ENCODE data around the gene XPO6.

Gene XPO6

GRCh38 chr16:28126684-28127620 is 84.8 kb downstream of the XPO6 start:
- no peaks in the 10 kb centered on the region for H3K27me3 ChIP-seq (replicated peaks)
- H3K36me3 ChIP-seq (replicated peaks): peaks cover 77% of the 10 kb centered on the region
- DNase-seq: no peak
- H3K4me3 ChIP-seq (ENCODE audit: low read depth, low read length): no peak overlapping the region
- no peak for TF ChIP-seq CTCF (IDR thresholded peaks at IDR 0.05; ENCODE audit: low read depth, low read length, missing control alignments)
- no peak overlapping the region for H3K27ac ChIP-seq
- in situ Hi-C loops (cut with HindIII; ENCODE audit: low pct_ligation_motif_present, low sequenced_read_pairs): no loop called here

- TF ChIP-seq CTCF (IDR thresholded peaks at IDR 0.05; ENCODE audit: low read depth, low read length, missing control alignments): no peak
- Histone ChIP-seq H3K27ac (no peak overlapping the region), H3K4me3 (ENCODE audit: low read depth, low read length) (no peak overlapping the region), H3K36me3 (replicated peaks) (peaks cover 77% of the 10 kb centered on the region), H3K27me3 (replicated peaks) (no peaks in the 10 kb centered on the region)
- DNase-seq: no peak
- in situ Hi-C loops (cut with HindIII; ENCODE audit: low pct_ligation_motif_present, low sequenced_read_pairs): no loop called here
Measured at GRCh38 chr16:28125592-28125991, 86.2 kb downstream of the XPO6 start.

- no peak for DNase-seq
- in situ Hi-C loops (cut with HindIII; ENCODE audit: low pct_ligation_motif_present, low sequenced_read_pairs): no loop called here
- Histone ChIP-seq H3K27me3 (replicated peaks) (no peaks in the 10 kb centered on the region), H3K4me3 (ENCODE audit: low read depth, low read length) (no peak overlapping the region), H3K36me3 (replicated peaks) (peaks cover 70% of the 10 kb centered on the region), H3K27ac (no peak overlapping the region)
- no peak for TF ChIP-seq CTCF (IDR thresholded peaks at IDR 0.05; ENCODE audit: low read depth, low read length, missing control alignments)
Measured at GRCh38 chr16:28121527-28121926, 90.2 kb downstream of the XPO6 start.

GRCh38 chr16:28120754-28121153 is 91.0 kb downstream of the XPO6 start:
- Histone ChIP-seq H3K27ac (no peak overlapping the region), H3K27me3 (replicated peaks) (no peaks in the 10 kb centered on the region), H3K4me3 (ENCODE audit: low read depth, low read length) (no peak overlapping the region), H3K36me3 (replicated peaks) (peaks cover 72% of the 10 kb centered on the region)
- TF ChIP-seq CTCF (IDR thresholded peaks at IDR 0.05; ENCODE audit: low read depth, low read length, missing control alignments): no peak
- no peak for DNase-seq
- in situ Hi-C loops (cut with HindIII; ENCODE audit: low pct_ligation_motif_present, low sequenced_read_pairs): no loop called here

GRCh38 chr16:28118637-28119036 is 93.1 kb downstream of the XPO6 start:
- TF ChIP-seq CTCF (IDR thresholded peaks at IDR 0.05; ENCODE audit: low read depth, low read length, missing control alignments): no peak
- H3K4me3 ChIP-seq (ENCODE audit: low read depth, low read length): no peak overlapping the region
- DNase-seq: no peak
- no peaks in the 10 kb centered on the region for H3K27me3 ChIP-seq (replicated peaks)
- peaks cover 71% of the 10 kb centered on the region for H3K36me3 ChIP-seq (replicated peaks)
- in situ Hi-C loops (cut with HindIII; ENCODE audit: low pct_ligation_motif_present, low sequenced_read_pairs): no loop called here
- H3K27ac ChIP-seq: no peak overlapping the region

All from brain microvascular endothelial cell (primary cell).